Tibial artery (tissue), 4 donors: ENCODE data around the gene GPA33.

Source experiments
- DNase-seq, 2 donors: peaks; one replicate each; pipeline ENCODE4 v3.0.0-alpha.2; 2019
- H3K27ac ChIP-seq, 2 donors: fragments of 200-600 bp; sonication (generic) in 1 of 2; 1 replicate in 1 of 2; 2 replicates in 1 of 2; pipeline ENCODE4 v1.5.1; 2018 to 2019; ENCODE audit warnings: mild to moderate bottlenecking in 1 of 2
- H3K27me3 ChIP-seq, 2 donors: fragments of 200-600 bp; sonication (generic) in 1 of 2; one replicate each; pipeline versions ENCODE4 v1.5.1 to v1.6.0; 2016 to 2019
- H3K36me3 ChIP-seq, 3 donors: fragments of 200-600 bp; sonication (generic) in 2 of 3; one replicate each; pipeline ENCODE4 v1.5.1; 2016 to 2019; ENCODE audit warnings: mild to moderate bottlenecking in 2 of 3
- H3K4me1 ChIP-seq, 4 donors: fragments of 200-600 bp; sonication (generic) in 2 of 4; 1 replicate in 3 of 4; 2 replicates in 1 of 4; pipeline ENCODE4 v1.5.1; 2016 to 2019
- H3K4me3 ChIP-seq, 2 donors: fragments of 200-600 bp; sonication (generic) in 1 of 2; 1 replicate in 1 of 2; 2 replicates in 1 of 2; pipeline ENCODE4 v1.5.1; 2018 to 2019; ENCODE audit warnings: mild to moderate bottlenecking in 2 of 2
- H3K9me3 ChIP-seq, 3 donors: fragments of 200-600 bp; sonication (generic) in 1 of 3; one replicate each; pipeline ENCODE4 v1.5.1; 2016 to 2019
- intact Hi-C: fragments of 100-400 bp; cut with DNase I; formaldehyde crosslinking; loops from one replicate; pipeline ENCODE4 v1.15.0; 2023; ENCODE audit warnings: low total_unique reads
- TF ChIP-seq, protein P1 (sequence below), 2 experiments: fragments of 200-600 bp in 1 of 2; fragments of 450-650 bp in 1 of 2; IDR thresholded peaks; one replicate each; pipeline ENCODE4 v1.5.1; 2017 to 2019; ENCODE audit warnings: antibody characterized with exemption in 2 of 2, mild to moderate bottlenecking in 1 of 2, moderate library complexity in 1 of 2

GPA33 gene

GRCh38 chr1:167086768-167087167, 3.4 kb downstream of the GPA33 start:
- Histone ChIP-seq H3K27me3 (no peaks in the 10 kb centered on the region), H3K4me1 (no peaks in the 10 kb centered on the region), H3K4me3 (no peak overlapping the region), H3K9me3 (no peaks in the 10 kb centered on the region), H3K27ac (no peak overlapping the region), H3K36me3 (no peaks in the 10 kb centered on the region)
- no peak for DNase-seq
- TF ChIP-seq, protein P1, sequence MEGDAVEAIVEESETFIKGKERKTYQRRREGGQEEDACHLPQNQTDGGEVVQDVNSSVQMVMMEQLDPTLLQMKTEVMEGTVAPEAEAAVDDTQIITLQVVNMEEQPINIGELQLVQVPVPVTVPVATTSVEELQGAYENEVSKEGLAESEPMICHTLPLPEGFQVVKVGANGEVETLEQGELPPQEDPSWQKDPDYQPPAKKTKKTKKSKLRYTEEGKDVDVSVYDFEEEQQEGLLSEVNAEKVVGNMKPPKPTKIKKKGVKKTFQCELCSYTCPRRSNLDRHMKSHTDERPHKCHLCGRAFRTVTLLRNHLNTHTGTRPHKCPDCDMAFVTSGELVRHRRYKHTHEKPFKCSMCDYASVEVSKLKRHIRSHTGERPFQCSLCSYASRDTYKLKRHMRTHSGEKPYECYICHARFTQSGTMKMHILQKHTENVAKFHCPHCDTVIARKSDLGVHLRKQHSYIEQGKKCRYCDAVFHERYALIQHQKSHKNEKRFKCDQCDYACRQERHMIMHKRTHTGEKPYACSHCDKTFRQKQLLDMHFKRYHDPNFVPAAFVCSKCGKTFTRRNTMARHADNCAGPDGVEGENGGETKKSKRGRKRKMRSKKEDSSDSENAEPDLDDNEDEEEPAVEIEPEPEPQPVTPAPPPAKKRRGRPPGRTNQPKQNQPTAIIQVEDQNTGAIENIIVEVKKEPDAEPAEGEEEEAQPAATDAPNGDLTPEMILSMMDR (IDR thresholded peaks at IDR 0.05), result no peak
- intact Hi-C loops, result no loop called here

- no peak overlapping the region for H3K4me3 ChIP-seq
- H3K27me3 ChIP-seq, result peaks cover 0 to 6% of the 10 kb centered on the region in 2 donors
- no peaks in the 10 kb centered on the region for H3K4me1 ChIP-seq
These were observed 4.1 kb downstream of the GPA33 start for GRCh38 chr1:167086033-167086432.

GRCh38 chr1:167084757-167085156, 5.4 kb downstream of the GPA33 start:
- H3K27me3 ChIP-seq, result peaks cover 0 to 14% of the 10 kb centered on the region in 2 donors
- no peaks in the 10 kb centered on the region for H3K9me3 ChIP-seq
- no peak overlapping the region for H3K4me3 ChIP-seq
- DNase-seq, result no peak
- no peaks in the 10 kb centered on the region for H3K36me3 ChIP-seq
- H3K27ac ChIP-seq, result no peak overlapping the region
- TF ChIP-seq, protein P1 (IDR thresholded peaks at IDR 0.05), result no peak
- intact Hi-C loops, result no loop called here
- H3K4me1 ChIP-seq, result no peaks in the 10 kb centered on the region

More at GRCh38 chr1:167086033-167086432, 4.1 kb downstream of the GPA33 start:
- TF ChIP-seq, protein P1 (IDR thresholded peaks at IDR 0.05), result no peak
- intact Hi-C loops, result no loop called here
- DNase-seq, result no peak
- no peaks in the 10 kb centered on the region for H3K9me3 ChIP-seq
- H3K27ac ChIP-seq, result no peak overlapping the region
- H3K36me3 ChIP-seq, result no peaks in the 10 kb centered on the region

DNA sequence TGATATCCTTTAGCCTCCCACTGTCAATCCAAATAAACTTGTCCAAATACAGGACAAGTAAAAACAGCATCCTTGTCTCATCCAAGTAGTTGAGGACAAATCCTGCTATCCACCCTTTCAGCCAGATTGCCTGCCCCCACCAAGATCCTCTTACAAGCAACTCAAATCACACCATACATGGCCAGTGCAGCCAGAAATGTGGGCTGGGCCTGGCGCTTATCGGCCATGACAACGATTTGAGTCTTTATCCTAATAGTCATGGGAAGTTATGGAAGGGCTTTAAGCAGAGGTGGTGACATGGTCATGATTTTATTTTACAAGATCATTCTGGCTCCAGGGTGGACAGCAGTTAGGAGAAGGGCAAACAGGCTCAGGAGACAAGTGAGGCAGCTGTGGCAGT, 6.3 kb downstream of the GPA33 start:
- H3K9me3 ChIP-seq, result no peaks in the 10 kb centered on the region
- H3K36me3 ChIP-seq, result no peaks in the 10 kb centered on the region
- DNase-seq, result no peak
- no peaks in the 10 kb centered on the region for H3K4me1 ChIP-seq
- H3K27ac ChIP-seq, result no peak overlapping the region
- H3K4me3 ChIP-seq, result no peak overlapping the region
- intact Hi-C loops, result no loop called here
- TF ChIP-seq, protein P1 (IDR thresholded peaks at IDR 0.05), result no peak
- H3K27me3 ChIP-seq, result peaks cover 0 to 14% of the 10 kb centered on the region in 2 donors

DNA sequence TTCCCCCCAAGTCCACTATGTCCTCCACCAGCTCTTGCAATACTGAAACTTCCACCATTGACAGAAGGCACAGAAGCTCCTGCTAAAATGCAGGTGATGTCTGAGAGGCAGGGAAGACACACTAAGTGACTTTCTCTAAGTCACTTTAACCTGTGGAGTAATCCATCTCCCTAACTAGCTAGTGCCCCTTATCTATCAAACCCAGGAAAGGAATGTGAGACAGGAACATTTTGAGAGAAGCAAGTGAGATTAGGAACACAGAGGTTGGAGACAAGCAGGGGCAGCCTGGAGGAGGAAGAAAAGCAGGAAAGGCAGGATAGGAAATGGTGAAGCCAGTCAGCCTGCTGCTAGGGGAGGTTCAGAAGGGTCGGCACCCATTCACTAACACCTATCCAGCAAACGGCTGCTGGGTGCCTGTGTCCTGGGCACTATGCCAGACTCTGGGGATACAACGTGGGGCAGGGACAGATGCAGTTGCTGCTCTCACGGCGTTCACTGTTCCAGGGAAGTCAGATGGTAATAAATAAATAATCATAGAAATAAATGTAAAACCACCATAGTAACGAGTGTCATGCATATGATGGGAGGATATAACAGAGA, 7.0 kb downstream of the GPA33 start:
- intact Hi-C loops, result no loop called here
- Histone ChIP-seq H3K4me1 (no peaks in the 10 kb centered on the region), H3K36me3 (no peaks in the 10 kb centered on the region), H3K27me3 (peaks cover 0 to 14% of the 10 kb centered on the region in 2 donors), H3K27ac (no peak overlapping the region), H3K9me3 (no peaks in the 10 kb centered on the region), H3K4me3 (no peak overlapping the region)
- TF ChIP-seq, protein P1 (IDR thresholded peaks at IDR 0.05), result no peak
- no peak for DNase-seq
